Mammary epithelial cell (primary cell): ENCODE measurements around the gene SPAG4.

ENCODE experiments used
- CTCF ChIP-seq, 2 donors: IDR thresholded peaks in 1 of 2; conservative IDR thresholded peaks in 1 of 2; 2 replicates each; pipeline ENCODE4 v1.5.1; 2011 to 2012; ENCODE audit warnings: inconsistent platforms in 2 of 2, low read length in 2 of 2, mild to moderate bottlenecking in 2 of 2, control low read depth in 1 of 2, low read depth in 1 of 2; ENCODE audit not compliant: insufficient read depth in 1 of 2; ENCODE audit errors: extremely low read depth in 1 of 2
- EZH2 ChIP-seq: IDR thresholded peaks from 2 replicates; pipeline ENCODE4 v1.6.1; 2012; ENCODE audit warnings: low read length, inconsistent platforms, borderline replicate concordance

- no peak for TF ChIP-seq CTCF (conservative IDR thresholded peaks at IDR 0.05 in 1 of 2, IDR thresholded peaks at IDR 0.05 in 1 of 2; ENCODE audit: extremely low read depth in 1 of 2, insufficient read depth in 1 of 2, low read depth in 1 of 2, low read length in 2 of 2)
- TF ChIP-seq EZH2: no peak
Observed at GRCh38 chr20:35665949-35666288, 50.3 kb downstream of the SPAG4 start.
